ENCODE results near the gene SOWAHB.

DNA sequence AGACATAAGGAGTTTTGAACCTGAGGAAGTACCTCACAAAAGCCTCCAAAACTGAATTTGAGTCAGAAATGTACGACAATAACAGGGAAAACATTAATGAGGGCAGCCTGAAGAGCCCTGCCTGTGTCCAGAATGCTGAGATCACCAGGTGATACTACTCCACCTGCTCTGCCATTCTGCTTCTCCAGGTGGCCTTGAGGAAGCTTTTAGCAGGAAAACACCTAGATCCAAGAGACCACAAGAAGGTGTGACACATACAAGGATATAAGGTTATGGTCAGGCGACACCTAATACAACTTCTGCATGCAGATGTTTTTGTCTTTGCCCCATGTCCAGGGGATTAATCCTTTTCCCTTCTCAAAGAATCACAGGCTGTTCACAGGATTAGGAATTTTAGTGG is 15.3 kb downstream of the SOWAHB start:
- TF ChIP-seq, protein P1, sequence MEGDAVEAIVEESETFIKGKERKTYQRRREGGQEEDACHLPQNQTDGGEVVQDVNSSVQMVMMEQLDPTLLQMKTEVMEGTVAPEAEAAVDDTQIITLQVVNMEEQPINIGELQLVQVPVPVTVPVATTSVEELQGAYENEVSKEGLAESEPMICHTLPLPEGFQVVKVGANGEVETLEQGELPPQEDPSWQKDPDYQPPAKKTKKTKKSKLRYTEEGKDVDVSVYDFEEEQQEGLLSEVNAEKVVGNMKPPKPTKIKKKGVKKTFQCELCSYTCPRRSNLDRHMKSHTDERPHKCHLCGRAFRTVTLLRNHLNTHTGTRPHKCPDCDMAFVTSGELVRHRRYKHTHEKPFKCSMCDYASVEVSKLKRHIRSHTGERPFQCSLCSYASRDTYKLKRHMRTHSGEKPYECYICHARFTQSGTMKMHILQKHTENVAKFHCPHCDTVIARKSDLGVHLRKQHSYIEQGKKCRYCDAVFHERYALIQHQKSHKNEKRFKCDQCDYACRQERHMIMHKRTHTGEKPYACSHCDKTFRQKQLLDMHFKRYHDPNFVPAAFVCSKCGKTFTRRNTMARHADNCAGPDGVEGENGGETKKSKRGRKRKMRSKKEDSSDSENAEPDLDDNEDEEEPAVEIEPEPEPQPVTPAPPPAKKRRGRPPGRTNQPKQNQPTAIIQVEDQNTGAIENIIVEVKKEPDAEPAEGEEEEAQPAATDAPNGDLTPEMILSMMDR (IDR thresholded peaks at IDR 0.05): no peak
- TF ChIP-seq POLR2A (IDR thresholded peaks at IDR 0.05; ENCODE audit: low read length): no peak
